Epithelial cell of prostate (primary cell): ENCODE results near the gene LFNG.

Experiments used
- DNase-seq: peaks from one replicate; pipeline ENCODE4 v3.0.0-alpha.2; 2011; ENCODE audit warnings: low read depth, low spot score
- H3K27ac ChIP-seq: fragments of 450-650 bp; 2 replicates; pipeline ENCODE4 v1.5.1; 2017; ENCODE audit warnings: mild to moderate bottlenecking

Gene LFNG

DNA sequence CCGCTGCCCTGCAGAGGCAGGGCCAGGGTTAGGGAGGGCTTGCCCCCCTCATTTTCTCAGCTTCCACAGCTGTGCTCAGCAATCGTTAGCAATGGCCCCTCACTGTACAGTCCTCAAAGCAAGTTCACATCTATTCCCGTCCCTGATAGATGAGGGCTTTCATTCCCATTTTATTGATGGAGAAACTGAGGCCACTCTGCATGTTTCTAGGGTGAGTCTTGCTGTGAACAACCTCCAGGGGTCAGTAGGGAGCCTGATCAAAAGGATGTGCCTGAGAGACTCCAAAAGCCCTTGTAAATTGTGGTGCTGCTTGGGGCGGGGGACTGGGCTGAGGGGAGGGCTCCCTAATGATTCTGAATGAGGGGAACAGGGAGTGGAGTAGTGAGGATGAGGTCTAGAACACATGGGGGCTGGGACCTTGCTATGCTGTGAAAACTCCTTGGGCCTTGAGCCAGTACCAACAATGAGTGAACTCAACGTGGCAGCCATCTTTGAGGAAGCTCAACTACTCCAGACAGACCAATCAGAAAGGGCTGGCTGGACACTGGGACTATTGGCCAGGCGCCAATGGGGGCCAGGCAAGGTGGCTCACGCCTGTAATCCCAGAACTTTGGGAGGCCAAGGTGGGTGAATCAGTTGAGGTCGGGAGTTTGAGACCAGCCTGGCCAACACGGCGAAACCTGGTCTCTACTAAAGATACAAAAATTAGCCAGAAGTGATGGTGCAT is 36.7 kb upstream of the LFNG start:
- H3K27ac ChIP-seq = no peak overlapping the region
- DNase-seq = no peak

DNA sequence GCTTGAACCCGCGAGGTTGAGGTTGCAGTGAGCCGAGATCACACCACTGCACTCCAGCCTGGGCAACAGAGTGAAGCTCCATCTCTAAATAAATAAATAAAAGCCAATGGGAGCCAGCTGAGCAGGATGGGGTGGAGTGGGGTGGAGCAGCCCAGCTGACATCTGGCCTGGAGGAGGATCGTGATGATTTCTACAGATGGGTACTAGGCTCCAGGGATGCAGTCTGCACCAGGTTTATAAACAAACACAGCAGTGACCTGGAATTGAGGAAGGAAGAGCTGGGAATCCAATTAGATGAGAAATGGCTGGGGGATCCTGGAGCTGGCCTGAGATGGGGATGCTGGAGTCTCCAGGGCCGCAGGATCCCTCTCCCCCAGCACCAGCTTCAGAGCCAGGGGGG is 36.1 kb upstream of the LFNG start:
- H3K27ac ChIP-seq = no peak overlapping the region
- DNase-seq = no peak

DNA sequence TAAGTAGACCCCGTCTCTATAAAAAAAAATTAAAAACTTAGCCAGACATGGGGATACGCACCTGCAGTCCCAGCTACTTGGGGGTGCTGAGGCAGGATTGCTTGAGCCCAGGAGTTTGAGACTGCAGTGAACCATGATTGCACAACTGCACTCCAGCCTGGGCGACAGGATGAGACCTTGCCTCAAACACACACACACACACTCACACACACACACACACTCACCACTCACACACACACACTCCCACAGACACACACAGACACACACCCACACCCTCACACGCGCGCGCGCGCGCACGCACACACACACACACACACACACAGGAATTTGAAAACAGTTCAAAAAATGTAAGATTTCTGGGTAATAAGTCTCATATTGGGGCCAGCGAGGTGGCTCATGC is 34.7 kb upstream of the LFNG start:
- no peak overlapping the region for H3K27ac ChIP-seq

DNA sequence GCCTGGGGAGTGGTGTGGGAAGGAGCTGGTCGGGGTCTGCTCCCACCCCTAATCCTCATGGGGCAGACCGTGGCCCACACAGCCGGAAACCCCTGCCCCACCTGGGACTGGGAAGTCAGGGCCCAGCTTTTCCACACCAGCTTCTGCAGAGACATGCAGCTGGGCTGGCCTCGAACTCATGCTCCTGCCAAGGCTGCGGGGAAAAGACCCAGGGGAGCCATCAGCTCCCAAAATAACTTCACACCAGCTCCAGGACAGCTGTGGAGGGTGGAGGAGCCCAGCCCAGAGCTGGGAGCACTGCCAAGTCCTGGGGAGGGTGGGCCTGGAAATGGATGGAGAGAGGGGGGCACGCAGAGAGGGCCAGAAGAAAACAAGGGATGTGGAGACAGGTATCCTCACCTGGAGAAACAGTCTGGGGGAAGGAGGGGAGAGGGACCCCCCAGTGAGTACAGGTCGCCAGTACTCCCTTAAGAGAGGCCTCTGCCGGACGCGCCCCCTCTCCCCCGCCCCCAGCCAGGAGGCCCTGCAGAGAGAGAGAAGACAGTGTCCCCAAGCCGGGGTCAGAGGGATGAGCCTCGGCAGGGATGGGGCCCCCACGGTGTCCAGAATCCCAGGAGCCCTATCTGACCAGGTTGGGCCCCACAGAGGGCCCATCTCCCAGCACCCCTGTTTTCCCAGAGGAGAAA is 31.8 kb upstream of the LFNG start:
- H3K27ac ChIP-seq = no peak overlapping the region
- no peak for DNase-seq

More for the DNA sequence above, 34.7 kb upstream of the LFNG start:
- no peak for DNase-seq

DNA sequence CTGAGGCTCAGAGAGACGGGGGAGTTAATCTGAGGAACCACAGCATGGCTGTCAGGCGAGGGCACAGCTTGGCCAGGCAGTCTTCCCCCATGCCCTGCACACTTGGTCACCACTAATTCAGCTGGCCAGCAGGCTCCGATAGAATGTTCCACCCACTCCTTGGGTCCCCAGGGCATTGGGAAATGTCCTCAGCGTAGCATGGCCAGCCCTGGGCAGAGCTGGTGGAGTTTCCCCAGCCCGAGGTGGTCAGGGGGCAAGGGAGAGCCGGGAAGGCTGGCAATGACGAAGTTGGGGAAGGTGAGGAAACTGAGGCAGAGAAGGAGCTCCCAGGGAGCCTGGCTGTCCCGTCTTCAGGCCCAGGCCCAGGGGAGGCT is 31.3 kb upstream of the LFNG start:
- no peak for DNase-seq

DNA sequence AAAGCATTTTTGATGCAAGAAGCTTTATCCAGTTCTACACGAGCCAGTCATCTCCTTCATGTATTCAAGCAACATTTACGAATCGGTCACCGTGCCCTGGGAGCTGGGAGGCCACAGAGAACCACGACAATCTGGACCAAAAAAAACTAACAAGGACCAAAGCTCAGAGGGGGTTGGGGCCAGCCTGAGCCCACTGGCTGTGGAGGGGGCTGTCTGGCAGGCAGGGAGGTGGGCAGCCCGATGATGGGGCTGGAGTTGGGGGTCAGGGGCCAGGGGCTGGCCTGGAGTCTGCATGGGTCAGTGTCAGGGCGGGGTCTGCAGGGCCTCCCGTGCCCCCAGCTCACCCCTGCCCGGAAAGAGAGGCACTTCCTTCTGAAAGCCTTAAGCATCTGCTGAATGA is 30.9 kb upstream of the LFNG start:
- H3K27ac ChIP-seq = no peak overlapping the region
- DNase-seq = no peak

More for the DNA sequence above, 31.3 kb upstream of the LFNG start:
- no peak overlapping the region for H3K27ac ChIP-seq

DNA sequence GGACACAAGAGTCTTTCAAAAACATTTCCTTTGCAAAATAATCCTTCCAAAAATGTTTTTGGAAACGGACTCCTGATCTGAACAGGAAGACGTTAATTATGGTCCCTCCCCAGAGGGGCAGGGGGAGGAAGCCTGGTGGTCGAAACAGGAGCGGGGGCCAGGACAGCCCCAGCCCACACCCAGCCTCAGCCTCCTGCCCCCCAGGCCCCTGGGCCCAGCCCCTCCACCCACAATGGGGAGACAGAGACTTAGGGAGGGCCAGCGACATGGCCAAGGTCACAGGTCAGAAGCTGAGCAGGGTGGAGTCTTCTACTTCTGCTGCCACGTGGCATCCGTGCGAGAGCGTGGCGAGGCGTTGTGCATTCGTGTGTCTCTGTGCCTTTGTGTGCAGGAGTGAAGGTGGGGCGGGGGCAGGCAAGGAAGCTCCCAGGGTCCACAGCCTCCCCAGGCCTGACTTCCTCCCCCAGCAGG is 29.4 kb upstream of the LFNG start:
- no peak for DNase-seq

DNA sequence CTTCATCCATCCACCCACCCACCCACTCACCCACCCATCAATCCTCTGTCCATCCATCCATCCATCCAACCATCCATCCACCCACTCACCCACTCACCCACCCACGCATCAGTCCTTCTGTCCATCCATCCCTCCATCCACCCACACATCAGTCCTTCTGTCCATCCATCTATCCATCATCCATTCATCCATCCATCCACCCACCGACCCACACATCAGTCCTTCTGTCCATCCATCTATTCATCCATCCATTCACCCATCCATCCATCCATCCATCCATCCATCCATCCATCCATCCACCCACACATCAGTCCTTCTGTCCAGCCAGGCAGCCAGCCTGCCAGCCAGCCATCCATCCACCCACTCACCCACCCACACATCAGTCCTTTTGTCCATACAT is 27.5 kb upstream of the LFNG start:
- no peak overlapping the region for H3K27ac ChIP-seq
- no peak for DNase-seq

More for the DNA sequence above, 29.4 kb upstream of the LFNG start:
- H3K27ac ChIP-seq = no peak overlapping the region

DNA sequence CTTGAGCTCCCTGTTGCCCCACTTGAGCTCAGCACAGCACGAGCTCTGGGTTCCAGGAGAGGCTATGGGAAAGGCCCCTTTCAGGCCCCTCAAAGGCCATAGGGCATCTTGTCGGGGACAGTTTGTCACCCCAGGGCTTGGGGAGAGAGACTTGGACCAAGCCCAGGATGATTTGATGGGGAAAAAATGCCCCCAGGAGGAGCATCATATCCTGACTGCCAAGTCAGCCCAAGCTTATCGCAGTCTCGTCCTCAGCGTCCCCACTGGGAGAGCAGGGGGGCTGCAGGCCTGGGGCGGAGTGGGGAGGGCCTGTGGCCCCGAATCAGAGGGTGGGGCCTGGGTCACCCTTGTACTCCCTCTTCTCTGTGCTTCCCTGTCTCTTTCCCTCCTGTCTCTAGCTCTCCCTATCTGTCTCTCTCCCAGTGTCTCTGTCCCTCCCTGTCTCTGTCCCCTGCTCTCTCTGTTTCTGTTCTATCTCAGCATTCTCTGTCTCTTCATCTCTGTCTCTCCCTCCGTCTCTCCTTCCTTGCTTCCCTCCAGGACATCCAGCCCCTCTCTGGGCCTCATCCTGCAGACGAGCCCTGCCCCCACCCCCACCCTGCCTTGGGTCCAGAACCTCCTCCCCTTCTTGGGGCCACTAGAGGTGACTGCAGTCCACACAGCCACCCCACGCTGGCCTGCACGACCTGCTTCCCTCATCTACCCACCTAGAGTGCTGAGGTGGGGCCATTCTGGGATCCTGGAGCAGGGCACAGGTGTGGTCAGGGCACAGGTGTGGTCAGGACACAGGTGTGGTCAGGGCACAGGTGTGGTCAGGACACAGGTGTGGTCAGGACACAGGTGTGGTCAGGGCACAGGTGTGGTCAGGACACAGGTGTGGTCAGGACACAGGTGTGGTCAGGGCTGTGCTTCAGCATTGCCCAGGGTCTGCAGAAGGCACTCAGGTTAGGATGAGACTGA is 26.1 kb upstream of the LFNG start:
- H3K27ac ChIP-seq = no peak overlapping the region
- DNase-seq = no peak

DNA sequence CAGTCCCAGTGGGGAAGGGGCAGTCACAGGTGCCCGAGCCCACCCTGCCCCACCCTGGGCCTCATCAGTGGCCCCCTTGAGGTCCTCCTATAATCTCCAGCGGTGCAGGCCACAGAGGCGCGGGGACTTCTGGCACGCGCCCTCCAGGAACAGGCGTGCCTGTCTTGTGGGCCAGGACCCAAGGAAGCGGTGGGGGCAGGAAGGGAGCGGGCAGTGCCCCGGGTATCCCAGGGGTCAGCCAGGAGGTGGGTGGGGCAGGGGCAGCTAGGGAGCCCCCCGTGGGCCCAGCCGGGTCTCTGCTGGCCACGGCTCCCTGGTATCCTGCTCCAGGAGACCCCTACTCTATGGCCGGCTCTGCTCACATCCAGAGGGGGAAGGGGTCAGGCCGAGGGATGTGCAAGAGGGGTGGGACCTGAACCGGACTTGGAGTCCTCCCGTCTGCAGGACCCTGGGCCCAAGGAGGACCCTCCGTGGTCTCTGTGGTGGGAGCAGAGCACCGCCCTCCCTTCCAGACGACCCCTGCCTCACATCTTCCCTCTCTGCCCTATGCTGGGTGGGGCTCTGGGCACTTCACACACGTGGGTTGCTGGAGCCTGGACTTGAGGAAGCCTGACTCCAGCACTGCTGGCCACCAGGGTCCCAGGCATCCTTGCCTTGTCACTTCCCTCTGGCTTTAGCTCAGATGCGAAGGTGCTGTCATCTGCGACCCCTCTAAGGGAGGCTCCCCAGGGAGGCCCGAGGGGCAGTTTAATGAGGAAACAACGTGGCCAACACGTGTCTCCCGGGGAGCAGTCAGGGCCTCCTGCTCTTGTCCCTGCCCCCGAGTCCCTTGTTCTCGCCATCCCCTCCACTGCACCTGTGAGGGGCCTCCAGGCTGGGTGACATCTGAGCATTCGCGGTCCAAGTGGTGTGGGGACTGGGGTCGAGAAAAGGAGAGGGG is 25.1 kb upstream of the LFNG start:
- DNase-seq = no peak
- no peak overlapping the region for H3K27ac ChIP-seq

DNA sequence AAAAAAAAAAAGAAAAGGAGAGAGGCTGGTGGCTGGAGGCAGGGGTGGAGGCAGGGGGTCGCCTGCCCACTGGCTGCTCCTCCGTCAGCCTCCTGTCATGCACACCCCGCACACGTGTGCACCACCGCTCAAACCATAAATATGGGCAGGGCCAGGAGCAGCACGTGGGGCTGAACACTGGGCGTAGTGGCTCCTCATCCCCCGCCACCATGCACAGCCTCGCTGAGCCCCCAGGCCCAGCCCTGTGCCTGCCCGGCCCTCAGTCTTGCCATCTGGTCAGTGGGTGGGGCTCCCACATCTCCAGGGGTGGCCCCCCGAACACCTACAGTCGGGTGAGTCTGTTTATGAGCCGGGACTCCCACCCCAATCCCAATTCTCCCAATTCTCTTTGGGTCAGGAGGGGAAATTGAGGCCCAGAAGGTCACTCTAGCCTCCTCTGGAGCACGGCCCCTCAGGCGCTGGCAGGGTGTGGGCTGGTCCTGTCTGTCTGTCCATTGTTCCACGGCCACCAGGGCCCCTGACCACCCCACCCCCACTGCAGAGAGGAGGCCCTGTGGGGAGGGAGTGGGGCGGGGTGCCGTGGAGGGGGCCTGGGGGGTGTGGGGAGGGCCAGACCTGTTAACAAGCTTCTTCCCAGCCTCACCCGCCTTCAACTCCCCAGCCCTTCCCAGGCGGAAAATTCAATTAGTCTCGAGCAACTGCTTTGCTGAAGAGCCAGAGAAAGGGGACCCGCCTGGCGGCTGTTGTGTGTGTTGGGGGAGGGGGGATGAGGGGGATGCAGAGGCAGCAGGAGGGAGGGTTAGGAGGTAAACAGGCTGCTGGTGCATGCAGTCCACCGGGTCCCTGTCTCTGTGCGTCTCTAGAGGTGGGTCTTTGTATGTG is 23.9 kb upstream of the LFNG start:
- no peak for DNase-seq

DNA sequence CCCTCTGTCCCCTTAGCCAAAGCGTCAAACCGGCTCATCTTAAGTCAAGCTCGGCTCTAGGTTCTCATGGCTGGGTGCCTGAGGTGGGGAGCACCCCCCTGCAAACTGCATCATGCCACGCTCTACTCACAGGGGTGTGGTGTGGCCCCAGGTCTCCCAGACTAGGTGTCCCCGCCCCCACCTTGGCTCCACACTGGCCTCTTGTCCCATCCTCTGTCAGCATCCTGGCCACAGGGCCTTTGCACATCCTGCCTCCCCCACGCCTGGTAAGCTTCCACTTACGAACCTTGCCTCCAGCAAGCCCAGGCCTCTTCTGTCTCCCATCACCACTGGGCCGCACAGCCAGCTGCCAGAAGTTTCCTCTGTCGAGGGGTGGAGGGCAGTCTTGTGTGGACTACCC is 23.2 kb upstream of the LFNG start:
- DNase-seq = no peak
- no peak overlapping the region for H3K27ac ChIP-seq

More for the DNA sequence above, 23.9 kb upstream of the LFNG start:
- no peak overlapping the region for H3K27ac ChIP-seq

DNA sequence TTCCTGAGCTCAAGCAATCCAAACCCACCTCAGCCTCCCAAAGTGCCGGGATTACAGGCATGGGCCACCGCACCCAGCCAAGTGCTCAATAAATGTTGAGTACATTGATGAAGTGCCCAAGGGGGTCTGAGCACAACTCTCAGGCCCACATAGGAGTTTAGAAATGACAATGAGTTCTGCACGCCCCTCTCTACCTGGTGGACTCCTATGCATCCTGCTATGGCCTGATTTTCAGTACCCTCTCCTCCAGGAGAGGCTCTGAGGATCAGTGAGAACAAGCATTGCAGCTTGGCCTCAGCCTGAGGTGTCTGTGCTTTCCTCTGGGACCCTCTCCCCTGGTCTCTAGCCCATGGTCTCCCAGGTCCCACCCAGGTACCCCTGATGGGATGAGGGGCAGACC is 22.5 kb upstream of the LFNG start:
- no peak overlapping the region for H3K27ac ChIP-seq
- DNase-seq = no peak

DNA sequence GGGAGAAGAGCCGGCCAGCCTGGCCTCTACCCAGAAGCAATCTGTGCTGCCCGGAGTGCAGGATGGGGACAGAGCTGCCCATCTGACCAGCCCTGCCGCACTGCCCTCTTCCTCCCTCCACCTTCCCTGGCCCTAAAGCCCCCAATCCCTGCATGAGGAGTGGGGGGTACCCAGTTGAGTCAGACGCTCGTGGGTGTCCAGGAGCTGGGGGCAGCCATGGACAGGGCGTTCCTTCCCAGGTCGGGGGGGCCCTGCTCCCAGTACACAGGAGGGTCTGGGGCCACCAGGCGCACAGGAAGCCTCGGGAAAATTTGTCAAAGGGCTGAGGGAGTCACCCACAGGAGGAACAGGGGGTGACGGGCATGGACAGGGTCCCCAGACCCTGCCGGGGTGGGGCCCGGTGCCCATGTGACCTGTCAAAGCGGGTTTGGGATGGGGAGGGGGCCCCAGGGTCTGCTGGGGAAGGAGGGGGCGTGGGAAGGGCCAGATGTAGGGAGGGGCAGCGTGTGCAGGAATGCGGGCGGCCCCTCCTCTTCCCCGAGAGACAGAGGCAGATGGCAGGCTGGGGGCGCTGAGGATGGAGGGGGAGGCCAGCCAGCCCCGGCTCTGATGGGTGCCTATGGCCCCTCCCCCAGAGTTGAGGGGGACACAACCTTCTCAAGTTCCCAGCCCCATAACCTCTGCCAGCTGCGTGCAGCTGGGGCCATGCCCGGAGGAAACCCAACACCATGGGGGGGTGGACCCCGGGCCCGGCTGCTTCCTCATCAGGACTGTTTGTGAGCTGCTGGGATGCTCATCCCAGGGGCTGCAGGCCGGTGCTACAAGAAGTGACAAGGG is 21.9 kb upstream of the LFNG start:
- no peak for DNase-seq
- no peak overlapping the region for H3K27ac ChIP-seq

DNA sequence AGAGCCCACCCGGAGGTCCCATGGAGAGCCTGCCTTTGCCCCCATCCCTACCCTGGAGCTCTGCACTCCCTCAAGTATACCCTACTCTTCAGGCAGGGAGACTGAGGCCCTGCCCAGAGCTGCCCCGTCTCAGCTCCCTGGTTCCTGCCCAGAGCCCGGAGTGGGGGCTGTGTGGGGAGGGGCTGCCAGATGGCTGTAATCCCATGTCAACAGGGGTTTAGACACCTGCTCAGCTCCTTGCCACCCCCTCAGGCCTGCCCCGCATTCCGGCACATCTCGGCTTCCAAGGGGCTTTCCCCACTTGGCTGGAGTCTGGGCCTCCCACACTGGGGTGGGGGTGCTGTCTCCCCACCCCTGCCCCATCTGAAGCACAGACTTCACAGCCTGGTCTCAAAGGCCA is 20.9 kb upstream of the LFNG start:
- no peak overlapping the region for H3K27ac ChIP-seq
- no peak for DNase-seq

DNA sequence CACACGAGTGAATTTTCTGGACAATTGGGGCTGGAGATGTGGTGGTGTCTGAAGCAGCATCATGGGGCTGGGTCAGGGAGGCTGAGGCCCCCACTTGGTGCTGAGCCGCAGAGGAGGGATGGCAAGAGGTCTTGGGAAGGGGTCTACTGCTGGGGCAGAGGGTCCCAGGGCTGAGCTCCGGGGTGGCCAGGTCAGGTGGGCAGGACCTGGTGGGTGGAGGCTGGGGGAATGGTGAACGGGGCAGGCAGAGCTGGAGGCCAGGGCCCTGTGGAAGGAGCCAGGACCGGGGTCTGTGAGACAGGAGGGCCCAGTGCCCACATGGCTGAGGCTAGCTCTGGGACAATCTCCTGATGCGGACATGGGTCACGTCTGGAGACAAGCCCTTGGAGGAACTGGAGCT is 20.4 kb upstream of the LFNG start:
- no peak for DNase-seq
- no peak overlapping the region for H3K27ac ChIP-seq

DNA sequence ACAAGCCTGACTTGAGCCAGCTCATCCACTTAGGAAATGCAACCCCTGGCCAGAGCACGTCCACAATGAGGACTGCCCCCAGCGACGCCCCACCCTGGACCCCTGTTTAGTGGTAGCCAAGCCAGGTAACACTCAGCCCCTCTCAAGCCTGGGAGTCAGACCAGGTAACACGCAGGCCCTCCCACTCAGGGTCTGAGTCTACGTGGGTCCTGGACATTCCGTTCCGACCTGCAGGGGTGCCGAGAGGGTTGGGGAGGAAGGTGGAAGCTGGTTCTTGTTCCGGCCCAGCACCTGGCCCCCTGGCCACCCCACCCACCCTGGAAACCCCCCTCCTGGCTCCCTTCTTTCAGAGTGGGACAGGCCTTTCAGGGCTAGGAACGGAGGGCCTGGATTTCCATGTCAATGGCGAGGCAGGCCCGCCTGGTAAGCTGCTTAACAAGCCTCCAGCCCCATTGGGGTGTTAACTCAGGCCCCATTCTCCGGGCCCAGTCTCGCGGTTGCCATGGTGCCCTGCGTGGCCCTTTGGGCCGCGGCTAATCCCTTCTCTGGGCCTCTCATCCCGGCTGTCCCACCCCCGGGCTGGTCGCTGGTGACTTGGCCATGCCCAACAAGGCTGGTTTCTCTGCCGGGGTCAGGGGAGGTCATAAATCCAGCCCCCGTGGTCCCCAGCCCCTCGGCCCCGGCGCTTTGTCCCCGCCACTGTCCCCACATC is 19.7 kb upstream of the LFNG start:
- no peak overlapping the region for H3K27ac ChIP-seq
- DNase-seq = no peak
